Measurements from ENCODE around the gene SLC6A6. TPM values are rescaled to one million over a fixed set of nuclear protein-coding genes. Genes with fewer than 3 reads are reported as not detected.

SLC6A6 gene
- total and polyA plus RNA-seq, 10 of the 15 experiments (the other 5 are each of a cell fraction or from before 2014, with no cell fraction given): 5.6 to 47.0 (median 20.2) TPM

GRCh38 chr3:14411166-14411526 is 8.7 kb downstream of the SLC6A6 start (continued):
- no peak for TF ChIP-seq BCLAF1 (IDR thresholded peaks at IDR 0.05)

DNA sequence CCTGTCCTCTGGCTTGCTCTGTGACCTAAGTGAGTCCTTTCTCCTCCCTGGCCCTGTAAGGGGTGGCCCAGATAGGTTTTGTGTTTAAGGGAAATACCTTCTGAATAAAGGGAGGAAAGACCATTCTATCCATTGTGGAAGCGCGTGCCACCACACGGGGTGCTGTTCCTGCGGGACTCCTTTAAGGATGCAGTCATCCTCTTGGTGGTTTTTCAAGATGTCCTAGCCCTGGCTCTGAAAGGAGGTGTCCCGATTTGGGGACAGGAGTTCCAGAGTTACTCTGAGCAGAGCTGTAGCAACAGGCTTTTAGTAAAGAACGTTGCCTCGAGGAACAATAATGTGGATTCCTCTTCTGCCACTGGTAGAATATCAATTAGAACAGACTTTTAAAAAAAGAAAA is 9.6 kb downstream of the SLC6A6 start:
- Histone ChIP-seq H3K9ac (ENCODE audit: control insufficient read depth, insufficient read depth, low read length) (no peak overlapping the region), H3K4me3 (no peak overlapping the region), H3K79me2 (ENCODE audit: control insufficient read depth, insufficient read depth, low read length) (peaks cover 9% of the 10 kb centered on the region), H4K20me1 (ENCODE audit: control insufficient read depth, insufficient read depth) (no peaks in the 10 kb centered on the region), H3K27ac (ENCODE audit: control insufficient read depth, insufficient read depth) (no peak overlapping the region), H3K4me2 (ENCODE audit: control insufficient read depth, insufficient read depth) (no peak overlapping the region), H3K9me3 (replicated peaks; ENCODE audit: control insufficient read depth, insufficient read depth, low read length) (no peaks in the 10 kb centered on the region), H3K4me1 (ENCODE audit: control insufficient read depth, insufficient read depth, low read length) (peaks cover 8% of the 10 kb centered on the region), H3K36me3 (ENCODE audit: control insufficient read depth in 2 of 2, insufficient read depth in 2 of 2, low read length in 1 of 2) (peaks cover 4 to 10% of the 10 kb centered on the region in 2 experiments; a peak in 3 of 4 replicates), H2AFZ (ENCODE audit: control insufficient read depth, low read depth, low read length) (no peak overlapping the region), H3K27me3 (replicated peaks in 1 of 2; ENCODE audit: control insufficient read depth in 2 of 2, insufficient read depth in 2 of 2, low read length in 1 of 2) (no peaks in the 10 kb centered on the region)
- no peak for DNase-seq (ENCODE audit: low read depth, low spot score)
- POLR2A ChIA-PET: no interaction called here
- no peak for ATAC-seq
- over 99% methylated on average over 7 of the region's 7 CpGs for WGBS (ENCODE audit: insufficient coverage, insufficient replicate concordance, low lambda C conversion rate, missing lambda C conversion rate)
- intact Hi-C loops (cut with micrococcal nuclease; ENCODE audit: unreplicated experiment): no loop called here
- SMC1A ChIA-PET (ENCODE audit: uncharacterized antibody, unreplicated experiment): interaction anchor here (1.6 kb wide), 1 partner anchor 43 kb away, joined by 4 read pairs; no protein-coding TSS in a partner anchor
- in situ Hi-C loops (cut with MboI): no loop called here
- CTCF ChIA-PET: interaction anchor here (1.6 kb wide), 1 partner anchor 11 kb away, joined by 3 read pairs; no protein-coding TSS in a partner anchor
- no peak for FAIRE-seq
- no TSS peak for BruUV-seq (replicated peaks)
- RAD21 ChIA-PET (ENCODE audit: unreplicated experiment): no interaction called here
- no peak for TF ChIP-seq JUNB (IDR thresholded peaks at IDR 0.05)
- TF ChIP-seq GABPA (IDR thresholded peaks at IDR 0.05; ENCODE audit: low read depth): no peak
- TF ChIP-seq SUPT20H (IDR thresholded peaks at IDR 0.05; ENCODE audit: borderline replicate concordance, control insufficient read depth, low read depth, low read length): no peak
- 0 out of 6 replicates have a peak, but pooled peaks of 1 of the 3 experiments have one; percentile 10 for TF ChIP-seq CTCF (IDR thresholded peaks at IDR 0.05 in 2 of 3, conservative IDR thresholded peaks at IDR 0.05 in 1 of 3; ENCODE audit: control insufficient read depth in 2 of 3, extremely low read depth in 1 of 3, insufficient read depth in 1 of 3, low read depth in 3 of 3, low read length in 3 of 3)

Measured in GM12878 (cell line).